GM21825 (cell line): Measurements from ENCODE around the gene GNAI2.
"Not testable (repeated sequence)": the region's sequence is repeated elsewhere in the genome, so short reads cannot be mapped to it uniquely, and the experiment has no call there.

Experiments used
- ATAC-seq: cut with Tn5 transposase; IDR thresholded peaks from one replicate; pipeline ENCODE4 v1.9.1; 2021; ENCODE audit warnings: mild to moderate bottlenecking, moderate library complexity; ENCODE audit not compliant: unreplicated experiment

GNAI2 gene

DNA sequence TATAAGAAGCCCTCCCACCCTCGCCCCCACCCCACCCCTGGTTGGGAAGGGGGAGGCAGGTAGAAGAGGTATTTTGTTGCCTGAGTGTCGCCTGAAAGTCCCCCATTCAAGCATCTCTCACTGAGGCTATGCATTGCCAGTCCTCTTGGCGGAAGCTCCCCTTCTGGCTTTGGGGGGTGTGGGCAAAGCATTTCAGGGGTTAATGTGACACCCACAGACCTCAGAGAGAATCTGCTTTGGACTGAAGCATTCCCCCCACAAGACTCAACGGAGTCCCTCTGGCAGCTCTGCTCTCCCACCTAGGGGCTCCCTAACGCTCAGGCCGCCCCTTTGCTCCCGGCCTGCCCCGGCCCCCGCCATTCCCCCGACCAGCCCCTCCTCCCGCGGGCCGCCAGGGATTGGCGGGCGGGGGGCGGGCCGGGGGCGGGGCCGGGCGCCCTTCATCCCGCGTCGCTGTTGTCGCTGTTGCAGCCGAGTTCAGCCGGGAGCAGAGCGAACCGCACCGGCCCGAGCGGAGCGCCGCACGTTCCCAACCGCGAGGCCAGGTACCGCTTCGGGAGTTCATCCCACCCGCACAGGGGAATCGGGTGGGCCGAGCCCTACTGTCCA lies 31.1 kb upstream of the GNAI2 start, which contains the start of gene SLC38A3:
SLC38A3 (plus strand) TSS at position 468 of the 609 bp plus-strand sequence. CDS start 8,929 bp downstream, outside the sequence.
- no peak for ATAC-seq

DNA sequence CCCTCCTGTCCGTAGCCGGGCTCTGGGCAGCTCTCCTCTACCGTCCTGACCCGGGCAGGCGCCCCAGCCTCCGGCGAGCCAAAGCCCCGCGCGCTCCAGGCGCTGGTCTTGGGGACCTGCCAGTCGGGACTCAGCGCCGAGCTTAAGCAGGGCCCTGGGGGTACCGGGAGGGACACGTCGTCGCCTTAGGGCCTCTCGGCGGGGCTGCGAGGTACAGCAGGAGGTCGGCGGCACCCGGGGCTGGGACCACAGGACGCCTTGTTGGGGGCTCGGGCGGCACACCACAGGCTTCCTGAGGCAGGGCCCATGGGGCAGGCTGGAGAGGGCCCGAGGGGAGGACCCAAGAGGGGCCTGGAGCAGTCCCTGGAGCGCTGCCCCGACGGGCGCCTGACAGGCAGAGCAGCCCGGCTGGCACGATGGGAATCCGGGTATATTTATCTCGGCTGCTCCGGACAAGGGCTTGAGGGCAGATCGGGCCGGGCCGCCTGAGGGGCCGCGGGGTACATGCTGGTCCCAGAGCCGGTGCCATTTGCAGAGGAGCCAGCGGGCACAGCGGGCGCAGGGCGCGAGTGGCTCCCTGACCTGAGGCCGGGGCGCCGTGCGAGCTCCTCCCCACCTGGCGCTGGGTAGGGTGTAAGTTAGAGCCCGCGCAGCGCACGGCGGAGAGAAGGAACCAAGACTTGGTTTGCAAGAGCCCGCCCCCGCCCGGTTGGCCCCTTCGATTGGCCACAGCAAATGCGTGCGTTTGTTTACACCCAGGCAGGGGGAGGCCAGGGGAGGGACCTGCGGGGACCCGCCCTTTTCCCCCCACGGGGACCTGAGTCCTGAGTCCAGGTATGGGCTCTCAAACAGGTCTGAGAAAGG lies 30.4 kb upstream of the GNAI2 start:
- ATAC-seq = no peak

DNA sequence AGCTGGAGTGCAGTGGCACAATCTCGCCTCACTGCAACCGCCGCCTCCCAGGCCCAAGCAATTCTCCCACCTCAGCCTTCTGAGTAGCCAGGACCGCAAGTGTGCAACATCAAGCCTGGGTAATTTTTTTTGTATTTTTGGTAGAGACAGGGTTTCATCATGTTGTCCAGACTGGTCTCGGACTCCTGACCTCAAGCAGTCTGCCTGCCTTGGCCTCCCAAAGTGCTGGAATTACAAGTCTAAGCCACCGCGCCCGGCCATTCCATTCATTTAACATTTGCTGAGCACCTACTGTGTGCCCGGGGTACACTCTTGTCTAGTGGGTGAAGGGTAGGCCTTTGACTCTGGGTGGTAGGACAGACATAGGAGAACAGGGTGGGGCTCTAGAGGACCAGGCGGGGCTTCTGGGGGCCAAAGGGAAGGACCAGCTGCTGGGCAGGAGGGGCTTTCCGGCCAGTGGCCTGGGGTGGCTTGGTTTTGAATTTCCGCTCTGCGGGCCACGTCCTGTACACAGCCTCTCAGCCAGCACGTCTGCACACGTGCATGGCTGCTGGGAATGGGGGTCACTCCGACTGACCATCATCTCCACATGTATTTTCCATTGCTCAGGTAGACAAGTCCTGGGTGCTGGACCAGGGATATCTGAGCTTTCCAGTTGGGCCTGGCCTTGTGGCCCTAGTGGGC lies 28.5 kb upstream of the GNAI2 start:
- no peak for ATAC-seq

DNA sequence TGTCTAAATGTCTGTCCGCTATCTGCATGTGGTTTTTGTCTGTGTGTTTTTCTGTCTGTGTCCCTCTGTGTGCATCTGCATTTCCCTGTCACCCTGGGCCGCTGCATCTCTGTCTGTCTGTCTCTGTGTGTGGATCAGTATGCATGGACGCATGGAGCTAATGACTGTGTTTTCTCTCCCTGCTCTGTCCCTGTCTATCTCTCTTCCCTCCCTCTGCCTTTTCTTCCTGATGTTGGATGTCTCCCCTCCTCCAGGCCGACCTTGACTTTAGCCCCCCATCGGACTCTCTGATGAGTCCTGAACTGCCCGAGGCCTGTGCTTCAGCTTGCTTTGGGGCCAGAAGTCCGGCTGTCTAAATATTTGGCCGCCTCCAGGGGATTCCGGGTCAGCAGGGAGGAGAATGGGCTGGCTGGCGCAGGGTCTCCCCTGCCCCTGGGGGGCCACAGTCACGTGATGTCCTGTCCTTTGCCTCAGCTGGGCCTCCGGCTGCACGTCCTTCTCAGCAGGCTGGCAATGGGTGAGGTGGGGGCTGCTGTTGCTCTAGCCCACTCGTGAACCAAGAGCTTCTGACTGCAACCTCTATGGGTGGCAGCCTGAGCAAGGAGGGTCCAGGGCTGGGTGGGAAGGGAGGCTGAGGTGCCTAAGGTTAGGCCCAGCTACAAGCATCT lies 27.2 kb upstream of the GNAI2 start:
- no peak for ATAC-seq

DNA sequence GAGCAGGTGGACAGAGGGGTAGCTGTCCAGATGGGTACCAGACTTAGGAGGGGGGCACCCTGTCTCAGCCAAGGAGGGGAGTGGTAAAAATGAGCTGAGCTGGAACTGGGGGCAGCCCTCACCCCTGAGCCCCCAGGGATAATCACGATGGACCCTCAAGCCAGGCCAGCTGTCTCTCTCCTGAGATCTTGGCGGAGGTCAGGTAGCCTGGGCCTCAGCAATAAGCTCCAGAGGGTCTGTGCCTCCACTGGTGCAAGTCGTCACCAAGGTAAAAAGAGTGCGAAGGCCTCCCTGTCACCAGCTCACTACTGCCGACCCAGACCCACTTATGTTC lies 25.9 kb upstream of the GNAI2 start:
- no peak for ATAC-seq

DNA sequence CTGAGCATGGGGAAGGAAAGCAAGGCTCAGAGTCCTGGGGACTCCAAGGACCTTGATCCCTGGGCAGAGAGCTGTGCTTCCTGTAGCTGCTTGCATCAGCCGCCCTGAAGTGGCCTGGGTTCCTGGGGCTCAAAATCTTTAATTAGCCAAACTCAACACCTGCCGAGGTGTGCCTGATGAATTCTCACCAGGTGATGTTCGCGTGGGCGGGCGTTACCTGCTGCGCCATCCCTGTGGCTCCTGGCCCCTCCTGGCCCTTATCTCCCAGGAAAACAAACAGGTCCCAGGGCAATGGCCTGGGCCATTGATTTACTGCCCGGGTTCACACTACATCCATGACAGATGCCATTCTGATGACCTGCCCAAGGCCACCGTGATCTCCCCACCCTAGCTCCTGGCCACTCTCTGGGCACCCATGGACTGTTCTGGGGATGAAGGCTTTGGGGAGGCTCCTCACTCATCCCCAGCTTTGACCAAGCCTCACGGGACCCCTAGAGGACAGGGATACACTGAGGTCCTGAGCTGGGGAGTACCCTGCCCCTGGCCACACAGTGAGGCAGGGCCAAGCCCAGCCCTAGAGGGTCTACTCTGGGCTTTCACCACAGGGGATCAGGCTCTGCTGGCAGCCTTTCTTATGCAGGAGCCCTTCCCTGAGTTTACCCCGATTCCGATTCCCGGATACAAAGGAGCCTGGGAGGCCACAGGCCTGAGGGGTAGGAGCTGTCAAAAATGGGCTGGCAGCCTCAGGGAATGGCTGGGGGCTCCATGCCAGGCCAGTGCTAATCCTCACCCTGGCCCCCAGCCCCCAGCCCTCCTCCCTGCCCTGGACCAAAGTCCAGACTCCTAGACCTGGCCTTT lies 25.3 kb upstream of the GNAI2 start:
- no peak for ATAC-seq

DNA sequence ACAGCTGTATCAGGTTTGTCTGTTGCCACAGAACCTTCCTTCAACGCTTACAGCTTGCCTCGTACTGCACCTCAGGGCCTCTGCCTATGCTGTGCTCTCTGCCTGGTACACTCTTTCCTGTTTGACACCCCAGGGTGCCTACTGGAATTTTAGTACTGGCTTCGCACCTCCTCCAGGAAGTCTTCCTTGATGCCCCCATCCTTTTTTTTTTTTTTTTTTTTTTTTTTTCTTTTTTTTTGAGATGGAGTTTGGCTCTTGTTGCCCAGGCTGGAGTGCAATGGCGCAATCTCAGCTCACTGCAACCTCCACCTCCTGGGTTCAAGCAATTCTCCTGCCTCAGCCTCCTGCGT lies 24.7 kb upstream of the GNAI2 start:
- not testable (repeated sequence) for ATAC-seq

DNA sequence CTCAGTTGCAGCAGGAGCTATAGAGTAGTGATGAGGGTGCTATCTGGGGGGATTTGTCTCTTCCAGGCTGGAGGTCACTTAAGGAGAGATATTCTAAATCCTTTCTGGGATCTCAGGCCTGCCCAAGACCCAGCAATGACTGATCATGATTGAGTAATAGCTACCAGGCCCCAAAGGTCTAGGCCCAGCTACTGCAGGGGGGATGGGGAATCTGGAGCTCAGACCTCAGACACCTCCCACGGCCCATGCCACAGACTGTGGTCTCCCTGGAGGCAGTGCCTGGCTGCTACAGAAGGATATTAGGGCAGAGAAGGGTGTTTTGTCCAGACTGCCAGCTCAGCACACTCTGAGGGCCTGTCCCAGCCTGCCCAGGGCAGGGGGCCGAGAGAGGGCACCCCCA lies 24.1 kb upstream of the GNAI2 start:
- ATAC-seq = no peak

DNA sequence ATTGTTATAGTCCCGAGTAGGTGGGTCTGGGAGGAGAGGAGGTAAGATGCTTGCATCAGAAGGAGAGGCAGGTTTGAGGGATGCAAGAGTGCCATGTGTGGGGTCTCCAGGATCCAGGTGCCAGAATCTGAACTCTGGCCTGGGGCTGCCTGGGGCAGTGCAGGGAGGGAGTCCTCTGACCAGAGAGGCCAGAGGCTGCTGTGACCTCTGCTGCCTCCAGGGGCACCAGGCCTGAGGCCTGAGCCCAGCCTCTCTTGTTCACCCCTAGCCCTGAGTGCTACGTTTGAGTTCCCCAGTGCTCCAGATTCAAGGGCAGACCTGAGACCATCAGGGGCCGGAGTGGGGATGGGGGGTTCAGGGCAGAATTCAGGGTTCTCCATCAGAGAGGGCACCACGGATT lies 23.5 kb upstream of the GNAI2 start:
- no peak for ATAC-seq

DNA sequence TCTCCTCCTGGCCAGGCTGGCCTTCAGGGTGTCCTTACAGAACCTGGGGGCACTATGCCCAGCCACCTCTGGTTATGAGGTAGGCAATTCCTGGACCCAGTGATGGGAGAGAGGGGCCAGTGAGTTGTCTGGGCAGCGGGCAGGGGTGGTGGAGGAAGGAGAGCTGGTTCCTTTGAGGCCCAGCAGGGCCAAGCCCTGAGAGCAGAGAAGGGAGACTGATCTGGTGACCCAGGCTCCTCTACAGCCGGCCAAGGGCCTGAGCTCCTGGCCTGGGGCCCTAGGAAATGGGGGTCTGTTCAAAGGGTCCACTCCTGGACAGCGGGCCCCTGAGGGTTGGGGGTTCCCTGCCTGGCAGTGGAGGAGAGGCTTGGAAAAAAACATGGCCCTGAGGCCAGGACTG lies 23.0 kb upstream of the GNAI2 start:
- no peak for ATAC-seq

DNA sequence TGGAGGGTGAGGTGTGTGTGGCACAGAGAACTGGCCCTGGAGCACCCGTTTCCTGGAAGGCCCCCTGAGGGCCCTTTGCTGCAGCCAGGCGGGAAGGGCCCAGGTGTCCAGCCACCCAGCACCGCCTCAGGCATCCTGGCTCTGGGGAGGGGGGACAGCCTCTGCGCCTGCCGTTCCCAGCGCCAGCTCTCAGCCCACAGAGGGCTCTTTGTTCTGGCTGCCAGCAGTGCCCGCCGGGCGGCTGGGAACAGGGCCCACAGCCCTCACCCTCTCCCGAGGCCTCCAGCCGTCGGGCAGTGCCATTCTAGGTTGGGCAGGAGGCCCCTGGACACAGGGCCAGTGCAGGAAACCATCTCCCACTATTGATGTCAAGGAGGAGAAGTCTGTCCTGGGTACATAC lies 22.6 kb upstream of the GNAI2 start:
- ATAC-seq = no peak

DNA sequence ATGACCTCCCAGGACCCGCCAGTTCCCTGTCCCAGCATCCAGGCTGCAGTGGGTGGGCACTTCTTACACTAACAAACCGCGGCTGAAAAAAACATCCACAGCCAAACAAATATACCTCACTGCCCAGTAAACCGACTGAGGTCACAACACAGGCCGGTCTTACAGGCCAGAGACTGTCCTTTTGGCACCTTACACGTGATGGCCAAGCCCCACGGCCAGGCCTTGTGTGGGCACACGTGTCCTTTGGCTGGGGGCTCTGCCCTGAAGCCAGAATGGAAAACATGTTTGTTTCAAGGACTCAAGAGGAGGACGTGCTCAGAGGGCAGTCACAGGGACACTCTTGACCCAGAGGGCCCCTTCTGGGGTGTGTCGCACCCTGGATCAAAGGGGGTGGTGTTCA lies 21.2 kb upstream of the GNAI2 start:
- ATAC-seq = no peak

DNA sequence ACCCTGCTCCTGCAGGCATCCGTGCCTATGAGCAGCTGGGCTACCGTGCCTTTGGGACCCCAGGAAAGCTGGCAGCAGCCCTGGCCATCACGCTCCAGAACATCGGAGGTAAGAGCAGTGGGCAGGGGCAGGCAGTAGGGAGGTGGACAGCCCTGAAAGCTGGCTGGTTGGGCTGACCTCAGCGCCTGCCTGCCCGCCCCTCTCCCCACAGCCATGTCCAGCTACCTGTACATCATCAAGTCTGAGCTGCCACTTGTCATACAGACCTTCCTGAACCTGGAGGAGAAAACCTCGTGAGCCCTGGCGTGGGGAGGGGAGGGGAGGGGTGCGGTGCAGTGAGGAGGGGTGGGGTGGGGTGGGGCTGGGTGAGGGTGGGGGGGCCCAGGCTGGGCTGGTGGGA lies 20.5 kb upstream of the GNAI2 start:
- ATAC-seq = no peak

DNA sequence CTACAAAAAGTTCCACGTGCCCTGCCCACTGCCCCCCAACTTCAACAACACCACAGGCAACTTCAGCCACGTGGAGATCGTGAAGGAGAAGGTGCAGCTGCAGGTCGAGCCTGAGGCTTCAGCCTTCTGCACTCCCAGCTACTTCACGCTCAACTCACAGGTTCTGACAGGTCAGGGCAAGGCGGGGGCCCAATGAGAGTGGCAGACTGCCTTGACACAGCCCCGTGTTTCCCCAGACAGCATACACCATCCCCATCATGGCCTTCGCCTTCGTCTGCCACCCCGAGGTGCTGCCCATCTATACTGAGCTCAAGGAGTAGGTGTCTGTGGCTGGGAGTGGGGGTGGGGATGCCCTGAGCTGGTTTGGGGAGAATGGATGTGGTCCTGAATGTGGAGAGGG lies 18.3 kb upstream of the GNAI2 start:
- no peak for ATAC-seq

DNA sequence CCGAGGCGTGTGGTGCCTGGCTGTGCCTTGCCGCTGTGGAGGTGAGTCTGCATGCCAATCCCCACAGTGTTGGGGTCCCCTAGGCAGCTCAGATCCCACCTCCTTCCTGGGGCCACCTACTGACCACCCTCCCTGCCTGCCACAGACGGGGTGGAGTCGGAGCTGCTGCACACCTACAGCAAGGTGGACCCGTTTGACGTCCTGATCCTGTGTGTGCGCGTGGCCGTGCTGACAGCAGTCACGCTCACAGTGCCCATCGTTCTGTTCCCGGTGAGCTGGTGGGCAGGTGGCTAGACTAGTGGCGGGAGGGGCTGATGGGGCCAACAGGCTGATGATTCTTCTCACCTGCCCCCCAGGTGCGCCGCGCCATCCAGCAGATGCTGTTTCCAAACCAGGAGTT lies 17.6 kb upstream of the GNAI2 start:
- ATAC-seq = no peak

DNA sequence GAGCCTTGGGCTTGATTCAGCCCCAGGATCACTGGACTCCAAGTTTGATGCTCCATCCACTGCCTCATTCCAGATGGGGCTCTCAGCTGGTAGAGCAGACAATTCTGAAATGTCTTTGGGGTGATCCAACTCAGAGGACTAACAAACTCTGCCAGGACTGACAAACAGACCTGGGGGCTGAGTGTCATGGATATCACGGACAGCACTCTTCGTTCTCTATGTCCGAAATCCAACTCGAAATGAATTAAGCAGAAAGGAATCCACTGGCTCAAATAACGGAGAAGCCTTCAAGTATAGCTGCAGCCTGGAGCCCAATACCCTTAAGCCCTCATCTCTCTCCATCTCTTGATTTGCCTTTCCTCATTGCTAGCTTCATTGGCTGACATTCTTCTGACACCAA lies 16.7 kb upstream of the GNAI2 start:
- no peak for ATAC-seq

DNA sequence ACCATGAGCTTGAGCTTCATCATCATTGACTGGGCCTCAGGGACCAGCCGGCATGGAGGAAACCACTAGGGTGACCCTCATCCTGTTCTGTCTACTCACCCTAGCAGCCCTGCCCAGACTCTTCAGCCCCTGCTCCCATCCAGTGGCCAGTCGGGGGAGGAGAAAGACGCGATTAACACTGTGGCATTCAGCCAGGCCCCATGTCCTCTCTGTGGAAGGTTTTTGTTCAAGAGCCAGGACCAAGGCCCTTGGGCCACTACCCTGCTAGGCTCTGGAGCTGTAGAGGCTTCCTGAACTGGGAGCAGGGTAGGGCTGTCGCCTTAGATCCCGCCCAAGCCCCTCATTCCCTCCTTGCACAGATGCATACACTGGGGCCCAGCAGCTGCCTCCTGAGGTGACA lies 15.9 kb upstream of the GNAI2 start:
- ATAC-seq = no peak

DNA sequence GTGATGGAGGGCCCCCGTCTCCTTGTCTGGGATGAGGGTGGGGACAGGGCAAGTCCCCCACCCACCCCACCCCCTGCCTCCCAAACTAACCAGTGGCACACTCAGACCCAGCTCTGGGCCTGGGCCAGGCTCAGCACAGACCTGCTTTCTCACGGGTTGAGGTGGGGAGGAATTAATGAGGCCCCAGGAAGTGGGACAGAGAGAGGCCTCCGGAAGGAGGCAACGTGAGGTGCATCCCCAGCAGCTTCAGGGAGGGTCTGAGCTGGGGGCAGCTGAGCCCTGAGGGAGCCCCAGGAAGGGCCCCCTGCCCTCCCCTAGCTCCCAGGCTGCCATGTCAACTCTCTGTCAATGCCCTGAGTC lies 15.0 kb upstream of the GNAI2 start:
- no peak for ATAC-seq

DNA sequence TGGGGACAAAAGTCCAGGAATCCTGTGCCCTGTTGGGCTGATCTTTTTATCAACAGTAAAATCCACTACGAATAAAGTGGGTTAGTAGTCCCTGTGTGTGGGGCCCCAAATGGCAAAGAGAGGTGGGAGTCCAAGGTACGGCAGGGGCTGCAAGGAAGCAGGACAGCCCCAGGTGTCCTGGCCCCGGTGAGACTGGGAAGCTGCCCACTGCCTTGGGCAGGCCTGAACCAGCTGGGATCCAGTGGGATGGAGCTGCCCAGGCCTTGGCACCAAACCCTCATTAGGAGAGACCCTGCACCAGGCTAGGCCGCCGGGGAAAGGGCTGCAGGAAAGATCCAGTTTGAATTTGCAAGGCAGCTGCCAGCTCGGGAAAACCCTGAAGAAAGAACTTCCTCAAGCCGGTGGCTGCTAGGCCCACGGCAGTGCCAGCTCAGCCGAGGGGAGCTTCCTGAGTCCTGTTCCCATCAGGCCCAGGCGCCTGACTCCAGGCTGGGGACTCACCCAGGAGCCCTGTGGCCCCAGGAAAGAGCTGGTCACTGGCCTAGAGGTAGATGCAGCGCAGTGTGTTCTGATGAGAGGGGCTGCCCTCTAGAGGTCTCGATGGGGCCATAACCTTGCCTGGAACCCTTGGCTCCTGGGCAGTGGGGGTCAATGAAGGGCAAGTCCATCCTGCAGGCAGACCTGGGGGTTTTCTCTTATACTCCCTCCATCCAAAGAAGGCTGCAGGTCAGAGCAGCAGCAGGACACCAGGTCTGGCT lies 14.4 kb upstream of the GNAI2 start:
- ATAC-seq = no peak

DNA sequence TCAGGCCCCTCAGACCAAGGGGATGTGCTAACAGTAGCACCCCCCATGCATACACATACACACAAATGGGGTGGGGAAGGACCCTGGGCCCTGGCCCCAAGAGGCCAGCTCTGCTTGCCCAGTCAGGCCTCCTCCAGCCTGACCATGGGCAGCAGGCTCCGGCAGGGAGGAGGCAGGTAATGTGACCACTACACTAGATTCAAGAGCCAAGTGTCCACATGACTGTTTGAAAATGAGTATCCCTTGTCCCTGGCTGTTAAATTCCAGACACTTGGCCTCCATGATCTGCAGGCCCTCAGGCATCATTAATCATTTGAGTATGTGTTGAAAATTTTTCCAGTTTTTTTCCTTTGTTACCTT lies 13.9 kb upstream of the GNAI2 start:
- ATAC-seq = no peak
